Fibroblast of lung (primary cell): ENCODE results near the gene CLSTN2.

ENCODE experiments used
- CTCF ChIP-seq, 2 donors: IDR thresholded peaks in 1 of 2; conservative IDR thresholded peaks in 1 of 2; 1 replicate in 1 of 2; 2 replicates in 1 of 2; pipeline ENCODE4 v1.5.1; 2011 to 2012; ENCODE audit warnings: low read length in 2 of 2, control low read depth in 1 of 2, inconsistent platforms in 1 of 2, low read depth in 1 of 2, mild to moderate bottlenecking in 1 of 2
- EZH2 ChIP-seq: IDR thresholded peaks from 2 replicates; pipeline ENCODE4 v1.5.1; 2012; ENCODE audit warnings: low read length, control low read depth, mild to moderate bottlenecking; ENCODE audit errors: missing control alignments

GRCh38 chr3:140599009-140599408 is 664.0 kb downstream of the CLSTN2 start:
- TF ChIP-seq CTCF (conservative IDR thresholded peaks at IDR 0.05 in 1 of 2, IDR thresholded peaks at IDR 0.05 in 1 of 2; ENCODE audit: low read depth in 1 of 2, low read length in 2 of 2) (no peak), EZH2 (no peak)
